ENCODE results near the gene PDLIM1.

GRCh38 chr10:95247881-95248583, 42.8 kb downstream of the PDLIM1 start:
- TF ChIP-seq CTCF (optimal IDR thresholded peaks at IDR 0.05 in 1 of 3, IDR thresholded peaks at IDR 0.05 in 1 of 3, conservative IDR thresholded peaks at IDR 0.05 in 1 of 3; ENCODE audit: extremely low read depth in 1 of 3, insufficient read depth in 2 of 3, low read length in 3 of 3) = no peak
- TF ChIP-seq EZH2 (IDR thresholded peaks at IDR 0.05; ENCODE audit: low read length) = no peak

Data from keratinocyte (primary cell).